Neural cell (in vitro differentiated cells): ENCODE results near the gene TEX54. TPM values are rescaled to one million over a fixed set of nuclear protein-coding genes. Genes with fewer than 3 reads are reported as not detected.

Source experiments
- H2AFZ ChIP-seq: fragments of 200-600, 300-800 bp; sonication (generic), shearing (Covaris generic); 2 replicates; pipeline ENCODE4 v1.6.0; 2014; ENCODE audit warnings: low read depth, mild to moderate bottlenecking, antibody characterized with exemption, low read length, moderate library complexity
- H3F3A ChIP-seq: fragments of 200-600 bp; shearing (Covaris generic); 2 replicates; pipeline ENCODE4 v1.6.1; 2016; ENCODE audit warnings: mild to moderate bottlenecking, moderate library complexity, mixed read lengths, antibody characterized with exemption, low read length; ENCODE audit not compliant: insufficient read depth, poor library complexity, severe bottlenecking
- H3K27ac ChIP-seq: fragments of 200-600, 300-800 bp; sonication (generic), shearing (Covaris generic); 2 replicates; pipeline ENCODE4 v1.5.1; 2014; ENCODE audit warnings: mild to moderate bottlenecking, low read length, moderate library complexity
- H3K27me3 ChIP-seq: fragments of 300-800, 200-600 bp; sonication (generic), shearing (Covaris generic); 2 replicates; pipeline ENCODE4 v1.6.0; 2014; ENCODE audit warnings: mild to moderate bottlenecking, low read depth, low read length, moderate library complexity; ENCODE audit not compliant: insufficient read depth
- H3K36me3 ChIP-seq: fragments of 300-800, 200-600 bp; sonication (generic), shearing (Covaris generic); 2 replicates; pipeline ENCODE4 v1.5.1; 2014; ENCODE audit warnings: mild to moderate bottlenecking, antibody characterized with exemption, low read length, moderate library complexity; ENCODE audit not compliant: insufficient read depth
- H3K4me2 ChIP-seq: fragments of 300-800, 200-600 bp; sonication (generic), shearing (Covaris generic); 2 replicates; pipeline ENCODE4 v1.6.0; 2014; ENCODE audit warnings: mild to moderate bottlenecking, low read length
- H3K4me3 ChIP-seq: fragments of 300-800, 200-600 bp; sonication (generic), shearing (Covaris generic); 2 replicates; pipeline ENCODE4 v1.5.1; 2014; ENCODE audit warnings: mild to moderate bottlenecking, low read length, moderate library complexity
- H3K79me2 ChIP-seq: fragments of 200-600 bp; shearing (Covaris generic); replicated peaks from 2 replicates; pipeline ENCODE4 v1.6.0; 2014; ENCODE audit warnings: mild to moderate bottlenecking, low read length, moderate library complexity; ENCODE audit not compliant: insufficient read depth
- H3K9ac ChIP-seq: fragments of 300-800, 200-600 bp; sonication (generic), shearing (Covaris generic); 2 replicates; pipeline ENCODE4 v1.6.1; 2016; ENCODE audit warnings: mild to moderate bottlenecking, low read length, mixed read lengths
- H3K9me2 ChIP-seq: fragments of 200-600 bp; shearing (Covaris generic); 2 replicates; pipeline ENCODE4 v1.6.1; 2016; ENCODE audit warnings: mild to moderate bottlenecking, low read length, mixed read lengths; ENCODE audit not compliant: insufficient read depth
- H3K9me3 ChIP-seq: fragments of 200-600, 300-800 bp; sonication (generic), shearing (Covaris generic); 2 replicates; pipeline ENCODE4 v1.6.1; 2016; ENCODE audit warnings: mild to moderate bottlenecking, mixed run types, low read length, moderate library complexity, mixed read lengths
- H4K20me1 ChIP-seq: fragments of 200-600 bp; shearing (Covaris generic); 2 replicates; pipeline ENCODE4 v1.6.1; 2016; ENCODE audit warnings: mild to moderate bottlenecking, mixed run types; ENCODE audit not compliant: insufficient read depth
- CTCF ChIP-seq: fragments of 450-650 bp; IDR thresholded peaks from 2 replicates; pipeline ENCODE4 v1.5.1; 2014; ENCODE audit warnings: antibody characterized with exemption, mild to moderate bottlenecking, moderate library complexity; ENCODE audit not compliant: poor library complexity, severe bottlenecking
- EP300 ChIP-seq: fragments of 450-650 bp; conservative IDR thresholded peaks from 2 replicates; pipeline ENCODE4 v1.6.1; 2014; ENCODE audit warnings: antibody characterized with exemption, mild to moderate bottlenecking, moderate library complexity; ENCODE audit not compliant: poor library complexity, severe bottlenecking
- EZH2 ChIP-seq: fragments of 200-600, 300-800 bp; shearing (Covaris generic), sonication (generic); IDR thresholded peaks from 2 replicates; pipeline ENCODE4 v1.6.1; 2014; ENCODE audit warnings: antibody characterized with exemption, low read length, borderline replicate concordance, mild to moderate bottlenecking; ENCODE audit not compliant: insufficient read depth, poor library complexity, severe bottlenecking
- MXI1 ChIP-seq: fragments of 450-650 bp; conservative IDR thresholded peaks from 2 replicates; pipeline ENCODE4 v1.6.1; 2014; ENCODE audit warnings: antibody characterized with exemption, mild to moderate bottlenecking; ENCODE audit not compliant: poor library complexity, severe bottlenecking
- POLR2AphosphoS5 ChIP-seq: IDR thresholded peaks from 2 replicates; pipeline ENCODE4 v1.6.1; 2012
- RAD21 ChIP-seq: fragments of 450-650 bp; conservative IDR thresholded peaks from 2 replicates; pipeline ENCODE4 v1.6.1; 2014; ENCODE audit warnings: antibody characterized with exemption, mild to moderate bottlenecking, moderate library complexity
- REST ChIP-seq: IDR thresholded peaks from 2 replicates; pipeline ENCODE4 v1.6.1; 2012; ENCODE audit warnings: borderline replicate concordance
- SMC3 ChIP-seq: fragments of 450-650 bp; conservative IDR thresholded peaks from 2 replicates; pipeline ENCODE4 v1.6.1; 2014; ENCODE audit warnings: antibody characterized with exemption, mild to moderate bottlenecking, moderate library complexity; ENCODE audit not compliant: poor library complexity
- TAF1 ChIP-seq: IDR thresholded peaks from 2 replicates; pipeline ENCODE4 v1.6.1; 2012; ENCODE audit warnings: low read depth
- polyA plus RNA-seq: library from polyadenylated mRNA; depleted of rRNA; stranded (reverse); fragments of >200 nt; gene quantifications from 2 replicates; pipeline ENCODE4 v1.2.3, GENCODE V29; 2014

The TEX54 gene
- polyA plus RNA-seq, 1 donor from 2014 or later: not detected

GRCh38 chr11:62851807-62852522, 19.3 kb upstream of the TEX54 start:
- Histone ChIP-seq H3K27me3 (no peaks in the 10 kb centered on the region), H3K4me2 (no peak overlapping the region), H3K36me3 (peaks cover 16% of the 10 kb centered on the region), H3K79me2 (peaks cover 31% of the 10 kb centered on the region), H3K27ac (no peak overlapping the region), H3K9ac (no peak overlapping the region), H3F3A (peaks cover 10% of the 10 kb centered on the region), H2AFZ (no peak overlapping the region), H3K9me3 (no peaks in the 10 kb centered on the region), H3K4me3 (no peak overlapping the region), H3K9me2 (no peaks in the 10 kb centered on the region), H4K20me1 (no peaks in the 10 kb centered on the region)
- TF ChIP-seq TAF1 (no peak), POLR2AphosphoS5 (no peak), REST (no peak)

- Histone ChIP-seq H3K9me2 (no peaks in the 10 kb centered on the region), H3K36me3 (peaks cover 16% of the 10 kb centered on the region), H3F3A (peaks cover 10% of the 10 kb centered on the region), H3K4me3 (no peak overlapping the region), H3K9ac (no peak overlapping the region), H4K20me1 (no peaks in the 10 kb centered on the region), H2AFZ (no peak overlapping the region), H3K79me2 (peaks cover 31% of the 10 kb centered on the region), H3K27ac (no peak overlapping the region), H3K27me3 (no peaks in the 10 kb centered on the region), H3K9me3 (no peaks in the 10 kb centered on the region), H3K4me2 (no peak overlapping the region)
- TF ChIP-seq POLR2AphosphoS5 (no peak), TAF1 (no peak), REST (no peak), RAD21 (no peak), EP300 (no peak), SMC3 (no peak), CTCF (no peak), MXI1 (no peak), EZH2 (no peak)
These were observed 18.5 kb upstream of the TEX54 start for GRCh38 chr11:62850911-62851806.
